HCT116 (cell line): Measurements from ENCODE around the gene LRRC73. TPM values are rescaled to one million over a fixed set of nuclear protein-coding genes. Genes with fewer than 3 reads are reported as not detected.

Experiments
- ATAC-seq: fragments of 200-7000 bp; cut with Tn5 transposase; 2 replicates; pipeline ENCODE4 v1.9.1; 2020; ENCODE audit warnings: mild to moderate bottlenecking, moderate library complexity
- BruUV-seq: library from RNA; stranded (reverse); fragments of 400-500 nt; replicated peaks from 2 replicates; lab custom pipeline; 2021; lab: Mats Ljungman, UMichigan
- CTCF ChIA-PET: fragments of 300-600 bp; sonication (Branson Sonifier 250); formaldehyde crosslinking; loops from one replicate; lab custom pipeline; 2021; ENCODE audit warnings: antibody characterized with exemption; lab: Charles Lee
- POLR2A ChIA-PET: fragments of 300-600, 350-600 bp; sonication (Branson Sonifier 250); formaldehyde crosslinking; loops from one replicate; lab custom pipeline; 2021; ENCODE audit warnings: antibody characterized with exemption; lab: Charles Lee
- RAD21 ChIA-PET, 2 experiments: fragments of 300-600 bp; sonication (Branson Sonifier 250); formaldehyde crosslinking; loops; one replicate each; lab custom pipeline; 2023; ENCODE audit warnings: low total read pairs in 2 of 2; ENCODE audit not compliant: uncharacterized antibody in 2 of 2, unreplicated experiment in 2 of 2, low non-redundant PET in 1 of 2; lab: Charles Lee
- DNase-seq: peaks from one replicate; pipeline ENCODE4 v3.0.0-alpha.2; 2010; ENCODE audit warnings: low read depth, low spot score
- H2AFZ ChIP-seq: fragments of 200-600 bp; shearing (Covaris generic), sonication (generic); 2 replicates; pipeline ENCODE4 v1.6.1; 2017; ENCODE audit warnings: low read depth, mixed run types, mixed read lengths, antibody characterized with exemption, low read length; ENCODE audit not compliant: poor library complexity, severe bottlenecking
- H3K27ac ChIP-seq: 2 replicates; pipeline ENCODE4 v1.5.1; 2012; ENCODE audit warnings: low read depth, low read length
- H3K27me3 ChIP-seq: fragments of 200-600 bp; sonication (generic); 2 replicates; pipeline ENCODE4 v1.6.1; 2016; ENCODE audit warnings: mixed run types, low read length, mixed read lengths; ENCODE audit not compliant: insufficient read depth
- H3K36me3 ChIP-seq, 2 experiments: fragments of 200-500 bp in 1 of 2; fragments of 200-600 bp in 1 of 2; sonication (Bioruptor generic) in 1 of 2; sonication (generic) in 1 of 2; 2 replicates each; pipeline versions ENCODE4 v1.5.1 to v1.6.1; 2014 to 2016; ENCODE audit warnings: low read length in 2 of 2, inconsistent platforms in 1 of 2, mixed read lengths in 1 of 2, mixed run types in 1 of 2; ENCODE audit not compliant: insufficient read depth in 2 of 2, control insufficient read depth in 1 of 2
- H3K4me1 ChIP-seq, 2 experiments: fragments of 200-600 bp in 1 of 2; sonication (generic) in 1 of 2; 2 replicates each; pipeline versions ENCODE4 v1.5.1 to v1.6.1; 2012 to 2017; ENCODE audit warnings: low read length in 2 of 2, inconsistent platforms in 1 of 2, mild to moderate bottlenecking in 1 of 2, mixed read lengths in 1 of 2, mixed run types in 1 of 2, moderate library complexity in 1 of 2; ENCODE audit not compliant: insufficient read depth in 2 of 2, control insufficient read depth in 1 of 2
- H3K4me2 ChIP-seq: fragments of 200-600 bp; sonication (generic); 2 replicates; pipeline ENCODE4 v1.6.1; 2017; ENCODE audit warnings: mixed run types, low read length, mixed read lengths
- H3K4me3 ChIP-seq, 2 experiments: fragments of 200-600 bp in 1 of 2; sonication (generic) in 1 of 2; replicated peaks in 1 of 2; 2 replicates each; pipeline ENCODE4 v1.5.1; 2011 to 2016; ENCODE audit warnings: low read length in 2 of 2, control low read depth in 1 of 2, low read depth in 1 of 2, mild to moderate bottlenecking in 1 of 2, mixed read lengths in 1 of 2, mixed run types in 1 of 2
- H3K79me2 ChIP-seq: fragments of 200-600 bp; sonication (generic); 2 replicates; pipeline ENCODE4 v1.6.1; 2017; ENCODE audit warnings: mild to moderate bottlenecking, mixed run types, low read length, moderate library complexity, mixed read lengths; ENCODE audit not compliant: insufficient read depth
- H3K9ac ChIP-seq: fragments of 200-600 bp; sonication (generic); 2 replicates; pipeline ENCODE4 v1.6.1; 2016; ENCODE audit warnings: low read length, mixed read lengths
- H3K9me2 ChIP-seq: fragments of 200-600 bp; sonication (generic), shearing (Covaris generic); 2 replicates; pipeline ENCODE4 v1.6.1; 2017; ENCODE audit warnings: mixed run types, mild to moderate bottlenecking, moderate library complexity; ENCODE audit not compliant: insufficient read depth
- H3K9me3 ChIP-seq, 2 experiments: fragments of 200-500 bp in 1 of 2; fragments of 200-600 bp in 1 of 2; sonication (Bioruptor generic) in 1 of 2; sonication (generic) in 1 of 2; 2 replicates each; pipeline ENCODE4 v1.6.1; 2014 to 2017; ENCODE audit warnings: low read length in 2 of 2, mixed read lengths in 2 of 2, inconsistent platforms in 1 of 2, low read depth in 1 of 2, mild to moderate bottlenecking in 1 of 2, mixed run types in 1 of 2, moderate library complexity in 1 of 2; ENCODE audit not compliant: control insufficient read depth in 1 of 2, insufficient read depth in 1 of 2
- H4K20me1 ChIP-seq: fragments of 200-600 bp; sonication (generic), shearing (Covaris generic); 2 replicates; pipeline ENCODE4 v1.6.1; 2017; ENCODE audit warnings: mixed run types, mild to moderate bottlenecking, moderate library complexity; ENCODE audit not compliant: insufficient read depth
- ATF3 ChIP-seq: IDR thresholded peaks from 2 replicates; pipeline ENCODE4 v1.6.1; 2012
- CBX3 ChIP-seq: IDR thresholded peaks from 2 replicates; pipeline ENCODE4 v1.6.1; 2012; ENCODE audit warnings: low read depth
- CEBPB ChIP-seq: IDR thresholded peaks from 2 replicates; pipeline ENCODE4 v1.6.1; 2012; ENCODE audit warnings: low read depth
- EGR1 ChIP-seq: IDR thresholded peaks from 2 replicates; pipeline ENCODE4 v1.6.1; 2012; ENCODE audit warnings: low read depth
- ELF1 ChIP-seq: IDR thresholded peaks from 2 replicates; pipeline ENCODE4 v1.6.1; 2012; ENCODE audit warnings: low read depth, borderline replicate concordance
- EZH2 ChIP-seq: fragments of 200-600 bp; sonication (generic); IDR thresholded peaks from 2 replicates; pipeline ENCODE4 v1.6.1; 2017; ENCODE audit warnings: antibody characterized with exemption, mixed run types
- FOSL1 ChIP-seq: IDR thresholded peaks from 2 replicates; pipeline ENCODE4 v1.6.1; 2012; ENCODE audit warnings: low read depth
- JUND ChIP-seq: IDR thresholded peaks from 2 replicates; pipeline ENCODE4 v1.6.1; 2012
- MAX ChIP-seq: IDR thresholded peaks from 2 replicates; pipeline ENCODE4 v1.6.1; 2012
- POLR2A ChIP-seq: IDR thresholded peaks from 2 replicates; pipeline ENCODE4 v1.7.0; 2011; ENCODE audit warnings: borderline replicate concordance; ENCODE audit not compliant: insufficient read depth, insufficient read length; ENCODE audit errors: extremely low read depth
- POLR2AphosphoS5 ChIP-seq: IDR thresholded peaks from 2 replicates; pipeline ENCODE4 v1.6.1; 2011; ENCODE audit warnings: mild to moderate bottlenecking, low read depth, low read length, moderate library complexity
- RAD21 ChIP-seq: IDR thresholded peaks from 2 replicates; pipeline ENCODE4 v1.6.1; 2012; ENCODE audit warnings: low read depth, mild to moderate bottlenecking
- REST ChIP-seq: IDR thresholded peaks from 2 replicates; pipeline ENCODE4 v1.6.1; 2012; ENCODE audit warnings: low read depth
- SIN3A ChIP-seq: IDR thresholded peaks from 2 replicates; pipeline ENCODE4 v1.6.1; 2012; ENCODE audit warnings: low read depth
- SP1 ChIP-seq: IDR thresholded peaks from 2 replicates; pipeline ENCODE4 v1.6.1; 2012; ENCODE audit warnings: low read depth
- SRF ChIP-seq: IDR thresholded peaks from 2 replicates; pipeline ENCODE4 v1.6.1; 2012; ENCODE audit warnings: low read depth
- TCF7L2 ChIP-seq: IDR thresholded peaks from 2 replicates; pipeline ENCODE4 v1.7.0; 2011; ENCODE audit warnings: borderline replicate concordance, inconsistent platforms; ENCODE audit not compliant: insufficient read depth, insufficient read length; ENCODE audit errors: extremely low read depth
- ZBTB33 ChIP-seq: IDR thresholded peaks from 2 replicates; pipeline ENCODE4 v1.6.1; 2011; ENCODE audit warnings: mild to moderate bottlenecking, low read length, moderate library complexity; ENCODE audit not compliant: insufficient replicate concordance; ENCODE audit errors: extremely low read depth
- ZFX ChIP-seq: fragments of 450-650 bp; IDR thresholded peaks from 2 replicates; pipeline ENCODE4 v1.6.1; 2017
- ZNF274 ChIP-seq: fragments of 200-500 bp; sonication (Bioruptor generic); IDR thresholded peaks from 2 replicates; pipeline ENCODE4 v1.6.1; 2014; ENCODE audit warnings: mild to moderate bottlenecking, low read depth, low read length, inconsistent platforms
- intact Hi-C: fragments of 100-400 bp; cut with micrococcal nuclease; formaldehyde crosslinking; loops from 2 replicates; pipeline ENCODE4 v1.10.0; 2022
- total RNA-seq: library from RNA; stranded (reverse); gene quantifications from one replicate; pipeline ENCODE4 v1.2.1, GENCODE V29; 2021; ENCODE audit not compliant: unreplicated experiment

Gene LRRC73
- total RNA-seq, 1 experiment from 2014 or later = 1.2 TPM

- TF ChIP-seq ELF1 (no peak), SP1 (no peak)
- TF ChIP-seq, all 23 proteins: peak for 0
Observed at GRCh38 chr6:43461936-43462335, 48.2 kb downstream of the LRRC73 start (continued).

GRCh38 chr6:43460032-43460431 lies 50.1 kb downstream of the LRRC73 start:
- ATAC-seq = no peak
- Histone ChIP-seq H3K4me3 (no peak overlapping the region), H3K79me2 (no peaks in the 10 kb centered on the region), H3K9ac (no peak overlapping the region), H3K36me3 (no peaks in the 10 kb centered on the region), H4K20me1 (no peaks in the 10 kb centered on the region)
- no TSS peak for BruUV-seq
- RAD21 ChIA-PET = no interaction called here
- POLR2A ChIA-PET = no interaction called here
- TF ChIP-seq EZH2 (no peak), ZBTB33 (no peak), ELF1 (no peak), FOSL1 (no peak), ATF3 (no peak), POLR2A (no peak), SRF (no peak), REST (no peak), CBX3 (no peak), JUND (no peak), SIN3A (no peak), ZFX (no peak), CEBPB (no peak), ZNF274 (no peak), SP1 (no peak), RAD21 (no peak), TCF7L2 (no peak), POLR2AphosphoS5 (no peak), EGR1 (no peak), MAX (no peak)
- TF ChIP-seq, all 23 proteins: peak for 0
- DNase-seq = no peak
- no peaks in the 10 kb centered on the region for H3K27me3 ChIP-seq
- intact Hi-C loops = no loop called here
- H3K4me2 ChIP-seq = no peak overlapping the region
- H3K27ac ChIP-seq = no peak overlapping the region
- H2AFZ ChIP-seq = no peak overlapping the region
- H3K9me2 ChIP-seq = no peaks in the 10 kb centered on the region
- CTCF ChIA-PET = interaction anchor here (0.9 kb wide), 1 partner anchor 37 kb away, joined by 3 read pairs; no protein-coding TSS in a partner anchor
- no peaks in the 10 kb centered on the region for H3K9me3 ChIP-seq
- peaks cover 8 to 31% of the 10 kb centered on the region in 2 experiments; a peak in 3 of 4 replicates for H3K4me1 ChIP-seq
